Measurements from ENCODE around the gene GRAMD4.
"Not testable (repeated sequence)": the region's sequence is repeated elsewhere in the genome, so short reads cannot be mapped to it uniquely, and the experiment has no call there.

GRAMD4 gene

GRCh38 chr22:46620588-46621242 lies 529 bp downstream of the GRAMD4 start:
- no peak for TF ChIP-seq Cebpa-rat (IDR thresholded peaks at IDR 0.05)
- Histone ChIP-seq H3K4me1 (peaks cover 87 to 89% (median 88%) of the 10 kb centered on the region in 10 experiments), H3K4me3 (peak overlapping the region in 7 of 10 experiments; percentile 14 to 59 (median 56); a peak in 11 of 20 replicates), H3K9ac (peak overlapping the region in 10 of 11 experiments; percentile 43 to 85 (median 80); a peak in 19 of 22 replicates), H3K4me2 (peak overlapping the region; percentile 86 to 100 (median 96)), H3K27me3 (peaks cover 0 to 33% (median 0%) of the 10 kb centered on the region in 11 experiments; a peak in 8 of 22 replicates), H3K36me3 (peaks cover 0 to 7% (median 0%) of the 10 kb centered on the region in 11 experiments; a peak in 1 of 22 replicates), H3K9me3 (replicated peaks in 1 of 11) (peaks cover 0 to 5% (median 0%) of the 10 kb centered on the region in 11 experiments; a peak in 5 of 22 replicates), H4K20me1 (peaks cover 0 to 72% (median 23%) of the 10 kb centered on the region in 11 experiments; a peak in 12 of 22 replicates), H3K27ac (peak overlapping the region in 9 of 11 experiments; percentile 14 to 94 (median 86); a peak in 17 of 22 replicates)

- Histone ChIP-seq H3K4me3 (peak overlapping the region in 9 of 10 experiments; percentile 24 to 59 (median 54); a peak in 15 of 20 replicates), H3K27ac (peak overlapping the region in 10 of 11 experiments; percentile 35 to 94 (median 86); a peak in 19 of 22 replicates), H3K9ac (peak overlapping the region in 10 of 11 experiments; percentile 47 to 85 (median 80); a peak in 18 of 22 replicates), H3K27me3 (peaks cover 0 to 33% (median 0%) of the 10 kb centered on the region in 11 experiments; a peak in 8 of 22 replicates), H4K20me1 (peaks cover 0 to 77% (median 23%) of the 10 kb centered on the region in 11 experiments; a peak in 13 of 22 replicates), H3K4me2 (peak overlapping the region; percentile 86 to 100 (median 96)), H3K36me3 (peaks cover 0 to 13% (median 0%) of the 10 kb centered on the region in 11 experiments; a peak in 4 of 22 replicates), H3K4me1 (peaks cover 89 to 96% (median 95%) of the 10 kb centered on the region in 10 experiments)
- not testable (repeated sequence) for H3K9me3 ChIP-seq (replicated peaks in 1 of 11)
Observed at GRCh38 chr22:46621243-46621930, 1.2 kb downstream of the GRAMD4 start.

- H3K4me1 ChIP-seq: peaks cover 87 to 100% (median 99%) of the 10 kb centered on the region in 10 experiments
- H3K9me3 ChIP-seq (replicated peaks in 1 of 11): peaks cover 0 to 1% (median 0%) of the 10 kb centered on the region in 11 experiments; a peak in 3 of 22 replicates
- peaks cover 0 to 29% (median 0%) of the 10 kb centered on the region in 11 experiments; a peak in 8 of 22 replicates for H3K27me3 ChIP-seq
- H3K4me2 ChIP-seq: peak overlapping the region; percentile 86 to 100 (median 96)
- peak overlapping the region; percentile 5 to 59 (median 52); a peak in 17 of 20 replicates for H3K4me3 ChIP-seq
- H4K20me1 ChIP-seq: peaks cover 0 to 77% (median 20%) of the 10 kb centered on the region in 11 experiments; a peak in 14 of 22 replicates
- peak in 2 of 11 experiments; percentile 42 to 63; a peak in 2 of 22 replicates for TF ChIP-seq Cebpa-rat (IDR thresholded peaks at IDR 0.05)
- peak overlapping the region in 10 of 11 experiments; percentile 35 to 94 (median 86); a peak in 19 of 22 replicates for H3K27ac ChIP-seq
- H3K36me3 ChIP-seq: peaks cover 5 to 20% (median 7%) of the 10 kb centered on the region in 11 experiments; a peak in 16 of 22 replicates
- H3K9ac ChIP-seq: peak overlapping the region in 10 of 11 experiments; percentile 47 to 85 (median 80); a peak in 20 of 22 replicates
Observed at GRCh38 chr22:46622081-46622521, 1.9 kb downstream of the GRAMD4 start.

GRCh38 chr22:46625113-46625842 lies 5.1 kb downstream of the GRAMD4 start:
- Histone ChIP-seq H3K9me3 (replicated peaks in 1 of 11) (no peaks in the 10 kb centered on the region), H3K27ac (peak overlapping the region in 7 of 11 experiments; percentile 8 to 94 (median 88); a peak in 13 of 22 replicates), H3K4me3 (no peak overlapping the region), H3K4me2 (peak overlapping the region; percentile 68 to 100 (median 95)), H3K9ac (peak overlapping the region in 7 of 11 experiments; percentile 7 to 61 (median 37); a peak in 9 of 22 replicates), H4K20me1 (peaks cover 7 to 75% (median 30%) of the 10 kb centered on the region in 11 experiments; a peak in 18 of 22 replicates), H3K27me3 (peaks cover 0 to 19% (median 0%) of the 10 kb centered on the region in 11 experiments; a peak in 5 of 22 replicates), H3K4me1 (peaks cover 55 to 98% (median 97%) of the 10 kb centered on the region in 10 experiments), H3K36me3 (peaks cover 10 to 39% (median 19%) of the 10 kb centered on the region in 11 experiments; a peak in 17 of 22 replicates)
- TF ChIP-seq Cebpa-rat (IDR thresholded peaks at IDR 0.05): no peak

GRCh38 chr22:46625843-46626349 lies 5.7 kb downstream of the GRAMD4 start:
- Histone ChIP-seq H3K4me3 (no peak overlapping the region), H3K27ac (peak overlapping the region in 7 of 11 experiments; percentile 0 to 94 (median 88); a peak in 11 of 22 replicates), H3K9ac (peak overlapping the region in 7 of 11 experiments; percentile 7 to 61 (median 37); a peak in 9 of 22 replicates), H3K4me1 (peaks cover 55 to 98% (median 97%) of the 10 kb centered on the region in 10 experiments), H3K27me3 (peaks cover 0 to 26% (median 0%) of the 10 kb centered on the region in 11 experiments; a peak in 5 of 22 replicates), H4K20me1 (peaks cover 13 to 76% (median 36%) of the 10 kb centered on the region in 11 experiments; a peak in 18 of 22 replicates), H3K9me3 (replicated peaks in 1 of 11) (no peaks in the 10 kb centered on the region), H3K4me2 (peak overlapping the region; percentile 68 to 100 (median 95)), H3K36me3 (peaks cover 10 to 45% (median 19%) of the 10 kb centered on the region in 11 experiments; a peak in 17 of 22 replicates)
- TF ChIP-seq Cebpa-rat (IDR thresholded peaks at IDR 0.05): no peak

GRCh38 chr22:46626356-46626755 lies 6.2 kb downstream of the GRAMD4 start:
- peaks cover 10 to 45% (median 19%) of the 10 kb centered on the region in 11 experiments; a peak in 17 of 22 replicates for H3K36me3 ChIP-seq
- TF ChIP-seq Cebpa-rat (IDR thresholded peaks at IDR 0.05): no peak
- peaks cover 54 to 98% (median 97%) of the 10 kb centered on the region in 10 experiments for H3K4me1 ChIP-seq
- H3K4me2 ChIP-seq: peak overlapping the region in 10 of 11 experiments; percentile 81 to 100 (median 96); a peak in 19 of 22 replicates
- peak overlapping the region in 2 of 11 experiments; percentile 37 to 56; a peak in 2 of 22 replicates for H3K9ac ChIP-seq
- H3K9me3 ChIP-seq (replicated peaks in 1 of 11): no peaks in the 10 kb centered on the region
- H3K27ac ChIP-seq: peak overlapping the region in 7 of 11 experiments; percentile 0 to 94 (median 88); a peak in 9 of 22 replicates
- no peak overlapping the region for H3K4me3 ChIP-seq
- peaks cover 14 to 76% (median 41%) of the 10 kb centered on the region in 11 experiments; a peak in 18 of 22 replicates for H4K20me1 ChIP-seq
- H3K27me3 ChIP-seq: peaks cover 0 to 30% (median 0%) of the 10 kb centered on the region in 11 experiments; a peak in 5 of 22 replicates

Measured in BLaER1 treated with 17β-estradiol and CSF1 and Interleukin-3, amounts not matched to agents 10 nM and 100 nM (cell line).